GDM1 (cell line): ENCODE data around the gene PDX1.

Source experiments
- DNase-seq: peaks from one replicate; lab custom pipeline; 2025; lab: John Stamatoyannopoulos, UW

PDX1 gene

DNA sequence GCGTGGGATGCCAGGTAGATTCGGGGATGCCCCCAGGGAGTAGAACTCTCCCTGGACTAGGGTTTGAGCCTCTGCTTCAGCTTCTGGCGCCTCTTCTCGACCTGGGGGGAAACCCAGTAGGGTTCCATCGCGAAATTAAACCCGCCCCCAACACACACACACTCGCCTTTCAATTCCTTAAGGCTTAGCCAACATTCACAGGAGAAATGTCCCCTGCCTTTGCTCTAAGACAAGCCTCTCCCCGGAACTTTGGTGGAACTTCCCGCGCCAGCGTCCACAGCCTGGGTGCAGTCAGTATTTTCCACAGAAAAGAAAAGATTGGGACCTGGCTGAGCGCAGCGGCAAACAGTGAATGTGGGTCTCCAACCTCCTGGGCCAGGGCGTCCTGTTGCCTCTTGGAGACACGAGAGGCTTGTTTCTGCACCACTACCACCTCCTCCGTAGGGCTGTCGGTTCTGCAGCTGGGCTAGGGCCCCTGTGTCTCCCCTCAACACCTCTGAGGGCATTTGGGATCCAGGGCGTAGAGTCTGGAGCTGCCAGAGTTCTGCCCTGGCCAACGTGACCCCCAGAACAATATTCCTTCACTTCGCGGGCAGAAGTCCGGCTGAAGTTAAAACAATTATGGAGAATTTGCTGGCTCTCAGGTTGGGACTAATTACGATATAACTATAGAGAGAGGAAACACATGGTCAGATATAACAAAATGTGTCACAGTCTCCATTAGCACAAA is 3.2 kb downstream of the PDX1 start:
- no peak for DNase-seq

GRCh38 chr13:27923794-27924528 is 4.2 kb downstream of the PDX1 start:
- DNase-seq: no peak

- no peak for DNase-seq
Measured at GRCh38 chr13:27924529-27925141, 4.8 kb downstream of the PDX1 start.

DNA sequence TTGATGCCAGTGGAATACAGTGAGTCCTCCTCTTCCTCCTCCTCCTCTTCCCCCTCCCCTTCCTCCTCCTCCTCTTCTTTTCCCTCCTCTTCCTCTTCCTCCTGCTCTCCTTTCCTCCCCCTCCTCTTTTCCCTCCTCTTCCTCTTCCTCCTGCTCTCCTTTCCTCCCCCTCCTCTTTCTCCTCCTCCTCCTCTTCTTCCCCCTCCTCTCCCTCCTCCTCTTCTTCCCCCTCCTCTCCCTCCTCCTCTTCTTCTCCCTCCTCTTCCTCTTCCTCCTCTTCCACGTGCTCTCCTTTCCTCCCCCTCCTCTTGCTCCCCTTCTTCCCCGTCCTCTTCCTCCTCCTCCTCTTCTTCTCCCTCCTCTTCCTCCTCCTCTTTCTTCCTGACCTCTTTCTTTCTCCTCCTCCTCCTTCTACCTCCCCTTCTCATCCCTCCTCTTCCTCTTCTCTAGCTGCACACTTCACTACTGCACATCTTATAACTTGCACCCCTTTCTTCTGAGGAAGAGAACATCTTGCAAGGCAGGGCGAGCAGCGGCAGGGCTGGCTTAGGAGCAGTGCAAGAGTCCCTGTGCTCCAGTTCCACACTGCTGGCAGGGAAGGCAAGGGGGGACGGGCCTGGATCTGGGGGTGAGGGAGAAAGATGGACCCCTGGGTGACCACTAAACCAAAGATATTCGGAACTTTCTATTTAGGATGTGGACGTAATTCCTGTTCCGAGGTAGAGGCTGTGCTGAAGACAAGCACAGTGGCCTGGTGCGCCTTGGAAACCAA is 5.6 kb downstream of the PDX1 start:
- no peak for DNase-seq

GRCh38 chr13:27926644-27927434 is 7.0 kb downstream of the PDX1 start:
- DNase-seq: no peak

DNA sequence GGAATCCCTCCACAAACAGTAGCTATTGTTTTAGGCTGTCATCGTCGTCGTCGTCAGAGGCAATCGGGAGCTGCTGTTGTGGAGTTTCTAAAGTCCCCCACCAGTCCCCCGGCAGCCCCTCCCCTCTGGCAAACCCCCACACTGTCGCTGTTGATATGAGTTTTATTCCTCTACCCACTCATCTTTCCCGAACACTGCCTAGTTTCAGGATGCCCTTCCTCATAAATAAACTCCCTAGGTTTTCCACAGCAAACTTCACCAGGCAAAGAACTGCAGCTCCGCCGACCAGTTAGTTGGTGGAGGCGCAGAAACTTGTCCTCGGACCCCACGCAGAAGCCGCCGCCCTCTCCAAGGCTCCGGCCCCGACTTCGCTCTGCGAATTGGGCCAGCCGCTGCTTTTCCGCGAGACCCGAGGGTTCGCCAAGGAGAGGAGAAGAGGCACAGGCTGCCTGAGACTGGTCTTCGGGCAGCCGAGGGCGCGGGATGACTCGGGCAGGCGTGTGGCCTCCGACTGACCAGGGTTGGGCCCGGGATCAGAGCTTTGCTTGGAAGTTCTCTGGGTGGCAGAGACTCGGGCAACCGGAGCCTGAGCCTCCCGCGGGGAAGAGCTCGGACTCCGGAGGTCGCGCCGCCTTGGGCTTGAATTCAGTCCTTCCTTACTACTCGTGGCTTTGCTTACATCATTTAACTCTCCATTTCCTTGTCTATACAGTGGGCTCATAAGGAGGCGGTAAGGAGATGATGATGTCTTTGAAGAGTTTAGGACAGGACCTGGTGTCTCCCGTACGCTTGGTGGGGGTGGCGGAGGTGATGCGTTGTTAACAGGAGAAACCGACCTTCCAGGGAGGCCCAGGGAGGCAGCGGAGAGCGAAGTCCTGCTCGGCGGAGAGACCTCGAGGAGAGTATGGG is 7.9 kb downstream of the PDX1 start:
- no peak for DNase-seq

DNA sequence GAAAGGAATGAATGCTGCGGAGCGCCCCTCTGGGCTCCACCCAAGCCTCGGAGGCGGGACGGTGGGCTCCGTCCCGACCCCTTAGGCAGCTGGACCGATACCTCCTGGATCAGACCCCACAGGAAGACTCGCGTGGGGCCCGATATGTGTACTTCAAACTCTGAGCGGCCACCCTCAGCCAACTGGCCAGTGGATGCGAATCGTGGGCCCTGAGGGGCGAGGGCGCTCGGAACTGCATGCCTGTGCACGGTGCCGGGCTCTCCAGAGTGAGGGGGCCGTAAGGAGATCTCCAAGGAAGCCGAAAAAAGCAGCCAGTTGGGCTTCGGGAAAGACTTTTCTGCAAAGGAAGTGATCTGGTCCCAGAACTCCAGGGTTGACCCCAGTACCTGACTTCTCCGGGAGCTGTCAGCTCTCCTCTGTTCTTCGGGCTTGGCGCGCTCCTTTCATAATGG is 8.6 kb downstream of the PDX1 start:
- DNase-seq: no peak

DNA sequence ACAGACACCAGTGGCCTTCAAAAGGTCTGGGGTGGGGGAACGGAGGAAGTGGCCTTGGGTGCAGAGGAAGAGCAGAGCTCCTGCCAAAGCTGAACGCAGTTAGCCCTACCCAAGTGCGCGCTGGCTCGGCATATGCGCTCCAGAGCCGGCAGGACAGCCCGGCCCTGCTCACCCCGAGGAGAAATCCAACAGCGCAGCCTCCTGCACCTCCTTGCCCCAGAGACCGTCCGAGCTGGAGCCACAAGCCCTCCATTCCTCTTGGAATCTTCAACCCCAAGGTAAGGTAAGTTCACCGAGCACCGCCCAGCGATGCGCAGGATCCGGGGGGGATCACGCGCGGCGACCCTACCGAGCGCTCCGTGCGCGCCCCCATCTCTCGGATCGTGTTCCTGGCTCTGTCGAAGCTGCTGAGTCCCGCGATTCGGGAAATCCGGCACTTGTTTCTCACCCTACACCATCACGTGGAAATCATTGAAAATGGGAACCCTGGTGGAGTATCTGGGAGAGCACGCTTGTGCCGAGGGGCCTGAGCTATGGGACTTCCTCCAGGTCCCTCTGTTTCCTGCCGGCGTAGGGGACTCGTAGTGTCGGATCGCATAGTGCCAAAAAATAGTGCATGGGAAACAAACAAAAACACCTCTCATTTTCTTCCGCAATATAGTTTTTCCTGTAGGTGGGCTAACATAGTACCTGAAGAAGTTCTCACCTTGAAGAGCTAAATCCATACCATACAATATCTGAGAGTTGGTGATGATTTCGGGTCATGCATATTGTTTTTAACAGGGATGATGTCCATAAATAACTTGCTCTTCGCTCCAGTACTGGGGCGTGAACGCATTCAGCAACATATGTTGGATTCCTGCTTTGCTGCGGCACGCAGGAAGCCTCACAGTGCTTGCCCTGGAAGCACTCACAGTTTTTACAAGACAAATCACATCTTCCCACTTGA is 9.3 kb downstream of the PDX1 start:
- DNase-seq: no peak

DNA sequence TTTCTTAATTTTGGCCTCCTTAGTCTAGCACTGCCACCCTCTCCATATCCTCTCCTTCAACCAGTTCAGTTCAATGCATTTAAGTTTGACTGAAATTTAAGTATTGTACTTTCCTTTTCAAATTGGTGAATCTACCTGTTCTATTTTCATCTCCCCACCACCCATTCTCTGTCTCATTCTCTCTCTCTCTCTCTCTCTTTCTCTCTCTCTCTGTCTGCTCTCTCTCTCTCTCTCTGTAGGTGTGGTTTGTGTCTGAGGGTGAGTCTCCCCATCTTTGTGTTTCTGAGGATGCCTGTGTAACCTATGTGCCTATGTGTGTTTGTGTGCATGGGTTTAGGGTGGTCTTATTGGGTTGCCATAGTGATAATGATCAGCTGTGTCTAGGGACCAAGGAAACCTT is 10.1 kb downstream of the PDX1 start:
- DNase-seq: no peak

- no peak for DNase-seq
Measured at GRCh38 chr13:27933118-27933517, 13.3 kb downstream of the PDX1 start.

- no peak for DNase-seq
Measured at GRCh38 chr13:27933580-27934328, 14.0 kb downstream of the PDX1 start.

- no peak for DNase-seq
Measured at GRCh38 chr13:27942972-27943371, 23.2 kb downstream of the PDX1 start.

GRCh38 chr13:27952876-27953675 is 33.3 kb downstream of the PDX1 start:
- no peak for DNase-seq

GRCh38 chr13:27953676-27954405 is 34.0 kb downstream of the PDX1 start:
- peak; percentile 75 for DNase-seq

DNA sequence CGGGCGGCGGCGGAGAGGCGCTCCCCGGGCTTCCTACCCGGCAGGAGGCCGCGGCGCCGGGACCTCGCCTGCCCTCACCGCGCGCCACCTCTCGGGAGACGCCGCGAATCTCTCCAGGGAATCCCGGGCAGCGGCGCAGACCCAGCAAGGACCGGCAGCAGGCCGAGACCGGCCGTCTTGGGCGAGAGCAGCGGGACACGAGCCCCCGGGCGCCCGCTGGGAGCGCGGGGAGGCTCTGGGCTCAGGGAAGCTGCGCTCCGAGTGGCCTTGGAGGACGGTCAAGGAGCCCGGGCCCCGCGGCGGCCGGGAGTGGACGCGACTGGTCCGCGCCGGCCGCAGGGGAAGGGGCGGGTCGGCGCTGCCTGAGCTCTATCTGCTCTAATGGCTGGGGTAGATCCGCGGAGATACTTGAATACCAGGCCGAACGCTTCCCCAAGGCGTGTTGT is 34.6 kb downstream of the PDX1 start:
- DNase-seq: no peak

- DNase-seq: no peak
Measured at GRCh38 chr13:27955014-27955591, 35.3 kb downstream of the PDX1 start.
